H1 (cell line): Measurements from ENCODE around the gene QRSL1. TPM values are rescaled to one million over a fixed set of nuclear protein-coding genes. Genes with fewer than 3 reads are reported as not detected.

Experiments
- ASH2L ChIP-seq: fragments of 200-600, 300-600 bp; sonication (generic); IDR thresholded peaks from one replicate; pipeline ENCODE4 v1.7.1; 2017; ENCODE audit warnings: low read length
- BRCA1 ChIP-seq: IDR thresholded peaks from 2 replicates; pipeline ENCODE4 v1.6.1; 2012; ENCODE audit warnings: low read depth, low read length, improper control_type of control experiment
- CBX5 ChIP-seq: fragments of 300-800, 300-1000 bp; sonication (generic); IDR thresholded peaks from 2 replicates; pipeline ENCODE4 v1.7.1; 2016; ENCODE audit warnings: antibody characterized with exemption, low read length, low read depth
- CBX8 ChIP-seq: fragments of 300-800, 300-1000 bp; sonication (generic); IDR thresholded peaks from 2 replicates; pipeline ENCODE4 v1.7.1; 2016; ENCODE audit warnings: low read depth, low read length, borderline replicate concordance
- CHD7 ChIP-seq: fragments of 300-600 bp; sonication (generic); IDR thresholded peaks from 2 replicates; pipeline ENCODE4 v1.7.1; 2012; ENCODE audit warnings: low read length, moderate library complexity, mild to moderate bottlenecking, inconsistent platforms; ENCODE audit not compliant: insufficient replicate concordance
- CTBP2 ChIP-seq: IDR thresholded peaks from 2 replicates; pipeline ENCODE4 v1.7.0; 2011; ENCODE audit warnings: borderline replicate concordance, mild to moderate bottlenecking, moderate library complexity, mixed read lengths, low read length; ENCODE audit not compliant: insufficient read depth, insufficient read length
- KDM4A ChIP-seq: IDR thresholded peaks from one replicate; pipeline ENCODE4 v1.7.1; 2012; ENCODE audit warnings: low read depth, mild to moderate bottlenecking, moderate library complexity, low read length, inconsistent platforms; ENCODE audit not compliant: severe bottlenecking
- NANOG ChIP-seq: IDR thresholded peaks from 2 replicates; pipeline ENCODE4 v1.6.1; 2011; ENCODE audit warnings: low read length, low read depth, mild to moderate bottlenecking, inconsistent platforms; ENCODE audit not compliant: insufficient read depth, poor library complexity, severe bottlenecking
- NRF1 ChIP-seq: IDR thresholded peaks from 2 replicates; pipeline ENCODE4 v1.6.1; 2011; ENCODE audit warnings: mild to moderate bottlenecking, low read depth, low read length, improper control_type of control experiment
- RAD21 ChIP-seq, 2 experiments: IDR thresholded peaks in 1 of 2; conservative IDR thresholded peaks in 1 of 2; 2 replicates each; pipeline ENCODE4 v1.6.1; 2011; ENCODE audit warnings: low read depth in 2 of 2, low read length in 2 of 2, improper control_type of control experiment in 1 of 2, inconsistent platforms in 1 of 2, mild to moderate bottlenecking in 1 of 2, moderate library complexity in 1 of 2
- SP4 ChIP-seq: IDR thresholded peaks from 2 replicates; pipeline ENCODE4 v1.6.1; 2012; ENCODE audit warnings: low read length, inconsistent platforms
- TEAD4 ChIP-seq: IDR thresholded peaks from 2 replicates; pipeline ENCODE4 v1.6.1; 2012; ENCODE audit warnings: low read depth, low read length, inconsistent platforms, mixed read lengths
- polyA plus RNA-seq, 7 experiments: library from polyadenylated mRNA; depleted of rRNA in 3 of 7; stranded (reverse) in 5 of 7; unstranded in 2 of 7; fragments of >200 nt in 5 of 7; fragments of 200-250 nt in 2 of 7; gene quantifications; 1 replicate in 5 of 7; 2 replicates in 1 of 7; 4 replicates in 1 of 7; pipeline versions ENCODE4 v1.2.1 to v1.2.3, GENCODE V29; 2011 to 2013; ENCODE audit warnings: missing spikeins in 2 of 7, mixed read lengths in 2 of 7
- total RNA-seq: library from RNA; stranded (reverse); fragmentation: NEBNext Ultra II Directional; extraction: Animal tissue kit (Norgen Biotek cat#: 25700); gene quantifications from 2 replicates; pipeline ENCODE4 v1.2.1, GENCODE V29; 2021

Gene QRSL1
- total and polyA plus RNA-seq, 2 of the 8 experiments (the other 6 are each of a cell fraction or from before 2014, with no cell fraction given): 7.8 to 22.2 TPM

GRCh38 chr6:106613590-106613989 lies 15.8 kb upstream of the QRSL1 start (continued):
- no peak for TF ChIP-seq KDM4A
- TF ChIP-seq CBX8: no peak
- TF ChIP-seq NANOG: peak; percentile 92
- no peak for TF ChIP-seq SP4
- TF ChIP-seq BRCA1: no peak
- TF ChIP-seq ASH2L: no peak
- no peak for TF ChIP-seq NRF1
- no peak for TF ChIP-seq CTBP2
- TF ChIP-seq CBX5: no peak
- TF ChIP-seq RAD21 (IDR thresholded peaks at IDR 0.05 in 1 of 2, conservative IDR thresholded peaks at IDR 0.05 in 1 of 2; ENCODE audit: low read depth in 2 of 2, low read length in 2 of 2): no peak
- TF ChIP-seq CHD7: no peak
- peak; percentile 3; the same call in 1 of the 2 replicates for TF ChIP-seq TEAD4
